ENCODE data around the gene ATXN1. TPM values are rescaled to one million over a fixed set of nuclear protein-coding genes. Genes with fewer than 3 reads are reported as not detected.

The ATXN1 gene
- total and polyA plus RNA-seq, 2 of the 13 experiments (the other 11 are each of a cell fraction or from before 2014, with no cell fraction given): 20.7 to 39.5 TPM

- TF ChIP-seq, protein P1, sequence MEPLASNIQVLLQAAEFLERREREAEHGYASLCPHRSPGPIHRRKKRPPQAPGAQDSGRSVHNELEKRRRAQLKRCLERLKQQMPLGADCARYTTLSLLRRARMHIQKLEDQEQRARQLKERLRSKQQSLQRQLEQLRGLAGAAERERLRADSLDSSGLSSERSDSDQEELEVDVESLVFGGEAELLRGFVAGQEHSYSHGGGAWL (CRISPR knock-in tag; IDR thresholded peaks at IDR 0.05): no peak
- no peak for TF ChIP-seq MAZ (IDR thresholded peaks at IDR 0.05; ENCODE audit: borderline replicate concordance, low read depth, low read length)
- no peak for TF ChIP-seq MAZ (CRISPR knock-in tag; IDR thresholded peaks at IDR 0.05; ENCODE audit: low read depth)
- TF ChIP-seq ZNF451 (CRISPR knock-in tag; IDR thresholded peaks at IDR 0.05): no peak
- no peak for TF ChIP-seq ZNF878 (CRISPR knock-in tag; IDR thresholded peaks at IDR 0.05)
- TF ChIP-seq ATF7-NPFF (CRISPR knock-in tag; IDR thresholded peaks at IDR 0.05; ENCODE audit: low read depth): no peak
- no peak for TF ChIP-seq ARNT2 (CRISPR knock-in tag; IDR thresholded peaks at IDR 0.05; ENCODE audit: low read depth)
- no peak for TF ChIP-seq IKZF4 (CRISPR knock-in tag; IDR thresholded peaks at IDR 0.05; ENCODE audit: borderline replicate concordance, low read depth, not compliant biosample characterization)
- no peak for TF ChIP-seq ZNF354B (CRISPR knock-in tag; IDR thresholded peaks at IDR 0.05)
- TF ChIP-seq, protein P2, sequence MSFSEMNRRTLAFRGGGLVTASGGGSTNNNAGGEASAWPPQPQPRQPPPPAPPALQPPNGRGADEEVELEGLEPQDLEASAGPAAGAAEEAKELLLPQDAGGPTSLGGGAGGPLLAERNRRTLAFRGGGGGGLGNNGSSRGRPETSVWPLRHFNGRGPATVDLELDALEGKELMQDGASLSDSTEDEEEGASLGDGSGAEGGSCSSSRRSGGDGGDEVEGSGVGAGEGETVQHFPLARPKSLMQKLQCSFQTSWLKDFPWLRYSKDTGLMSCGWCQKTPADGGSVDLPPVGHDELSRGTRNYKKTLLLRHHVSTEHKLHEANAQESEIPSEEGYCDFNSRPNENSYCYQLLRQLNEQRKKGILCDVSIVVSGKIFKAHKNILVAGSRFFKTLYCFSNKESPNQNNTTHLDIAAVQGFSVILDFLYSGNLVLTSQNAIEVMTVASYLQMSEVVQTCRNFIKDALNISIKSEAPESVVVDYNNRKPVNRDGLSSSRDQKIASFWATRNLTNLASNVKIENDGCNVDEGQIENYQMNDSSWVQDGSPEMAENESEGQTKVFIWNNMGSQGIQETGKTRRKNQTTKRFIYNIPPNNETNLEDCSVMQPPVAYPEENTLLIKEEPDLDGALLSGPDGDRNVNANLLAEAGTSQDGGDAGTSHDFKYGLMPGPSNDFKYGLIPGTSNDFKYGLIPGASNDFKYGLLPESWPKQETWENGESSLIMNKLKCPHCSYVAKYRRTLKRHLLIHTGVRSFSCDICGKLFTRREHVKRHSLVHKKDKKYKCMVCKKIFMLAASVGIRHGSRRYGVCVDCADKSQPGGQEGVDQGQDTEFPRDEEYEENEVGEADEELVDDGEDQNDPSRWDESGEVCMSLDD (CRISPR knock-in tag; IDR thresholded peaks at IDR 0.05; ENCODE audit: borderline replicate concordance): no peak
- TF ChIP-seq ZFP1 (CRISPR knock-in tag; IDR thresholded peaks at IDR 0.05): no peak
- no peak for TF ChIP-seq CCAR2 (optimal IDR thresholded peaks at IDR 0.05; ENCODE audit: low read depth, low read length)
- no peak for TF ChIP-seq EP300 (IDR thresholded peaks at IDR 0.05; ENCODE audit: low read depth in 2 of 2, low read length in 2 of 2)
- no peak for TF ChIP-seq EP300 (CRISPR knock-in tag; IDR thresholded peaks at IDR 0.05; ENCODE audit: borderline replicate concordance)
- TF ChIP-seq SNAPC2 (CRISPR knock-in tag; IDR thresholded peaks at IDR 0.05): no peak
- no peak for TF ChIP-seq EHMT2 (IDR thresholded peaks at IDR 0.05; ENCODE audit: borderline replicate concordance, low read depth, low read length)
- no peak for TF ChIP-seq ZNF775 (CRISPR knock-in tag; IDR thresholded peaks at IDR 0.05; ENCODE audit: borderline replicate concordance)
- no peak for TF ChIP-seq REXO4 (CRISPR knock-in tag; IDR thresholded peaks at IDR 0.05; ENCODE audit: borderline replicate concordance)
- no peak for TF ChIP-seq GATAD1 (CRISPR knock-in tag; IDR thresholded peaks at IDR 0.05)
- TF ChIP-seq ZSCAN21 (CRISPR knock-in tag; IDR thresholded peaks at IDR 0.05; ENCODE audit: borderline replicate concordance): no peak
- TF ChIP-seq NCOA5 (CRISPR knock-in tag; IDR thresholded peaks at IDR 0.05): no peak
- no peak for TF ChIP-seq ZNF101 (CRISPR knock-in tag; IDR thresholded peaks at IDR 0.05; ENCODE audit: borderline replicate concordance, low read depth)
- no peak for TF ChIP-seq ZKSCAN5 (CRISPR knock-in tag; IDR thresholded peaks at IDR 0.05)
- 0 out of 2 replicates have a peak, but pooled peaks have one; percentile 10 for TF ChIP-seq BCL6 (CRISPR knock-in tag; IDR thresholded peaks at IDR 0.05)
- TF ChIP-seq STAG1 (CRISPR knock-in tag; IDR thresholded peaks at IDR 0.05): peak; percentile 74
- no peak for TF ChIP-seq GMEB2 (CRISPR knock-in tag; IDR thresholded peaks at IDR 0.05; ENCODE audit: low read depth)
- no peak for TF ChIP-seq JDP2 (CRISPR knock-in tag; IDR thresholded peaks at IDR 0.05; ENCODE audit: borderline replicate concordance)
These were observed 250.1 kb downstream of the ATXN1 start (continued) for GRCh38 chr6:16511040-16511660.
